Measurements from ENCODE around the gene PPM1D.

DNA sequence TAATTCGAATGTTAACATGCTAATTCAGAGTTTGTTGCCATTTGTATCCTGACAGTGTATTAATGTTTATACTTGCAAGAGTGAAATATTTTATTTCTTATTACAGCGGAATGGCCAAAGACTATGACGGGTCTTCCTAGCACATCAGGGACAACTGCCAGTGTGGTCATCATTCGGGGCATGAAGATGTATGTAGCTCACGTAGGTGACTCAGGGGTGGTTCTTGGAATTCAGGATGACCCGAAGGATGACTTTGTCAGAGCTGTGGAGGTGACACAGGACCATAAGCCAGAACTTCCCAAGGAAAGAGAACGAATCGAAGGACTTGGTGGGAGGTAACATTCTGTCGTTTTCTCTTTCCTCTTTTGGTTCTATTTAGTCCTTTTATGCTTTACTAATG lies 23.4 kb downstream of the PPM1D start:
- TF ChIP-seq POLR2A (IDR thresholded peaks at IDR 0.05; ENCODE audit: extremely low read depth, insufficient read length) (no peak), MYC (IDR thresholded peaks at IDR 0.05; ENCODE audit: low read depth, low read length) (no peak)
- TF ChIP-seq, protein P1, sequence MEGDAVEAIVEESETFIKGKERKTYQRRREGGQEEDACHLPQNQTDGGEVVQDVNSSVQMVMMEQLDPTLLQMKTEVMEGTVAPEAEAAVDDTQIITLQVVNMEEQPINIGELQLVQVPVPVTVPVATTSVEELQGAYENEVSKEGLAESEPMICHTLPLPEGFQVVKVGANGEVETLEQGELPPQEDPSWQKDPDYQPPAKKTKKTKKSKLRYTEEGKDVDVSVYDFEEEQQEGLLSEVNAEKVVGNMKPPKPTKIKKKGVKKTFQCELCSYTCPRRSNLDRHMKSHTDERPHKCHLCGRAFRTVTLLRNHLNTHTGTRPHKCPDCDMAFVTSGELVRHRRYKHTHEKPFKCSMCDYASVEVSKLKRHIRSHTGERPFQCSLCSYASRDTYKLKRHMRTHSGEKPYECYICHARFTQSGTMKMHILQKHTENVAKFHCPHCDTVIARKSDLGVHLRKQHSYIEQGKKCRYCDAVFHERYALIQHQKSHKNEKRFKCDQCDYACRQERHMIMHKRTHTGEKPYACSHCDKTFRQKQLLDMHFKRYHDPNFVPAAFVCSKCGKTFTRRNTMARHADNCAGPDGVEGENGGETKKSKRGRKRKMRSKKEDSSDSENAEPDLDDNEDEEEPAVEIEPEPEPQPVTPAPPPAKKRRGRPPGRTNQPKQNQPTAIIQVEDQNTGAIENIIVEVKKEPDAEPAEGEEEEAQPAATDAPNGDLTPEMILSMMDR (IDR thresholded peaks at IDR 0.05; ENCODE audit: low read depth, low read length) = no peak
- TF ChIP-seq, protein P2, sequence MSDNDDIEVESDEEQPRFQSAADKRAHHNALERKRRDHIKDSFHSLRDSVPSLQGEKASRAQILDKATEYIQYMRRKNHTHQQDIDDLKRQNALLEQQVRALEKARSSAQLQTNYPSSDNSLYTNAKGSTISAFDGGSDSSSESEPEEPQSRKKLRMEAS (IDR thresholded peaks at IDR 0.05; ENCODE audit: low read depth, low read length) = no peak
